Spleen (tissue), 7 donors: Measurements from ENCODE around the gene PLA2G4A.

Experiments
- POLR2A ChIP-seq, 3 donors: fragments of 450-650 bp; IDR thresholded peaks; one replicate each; pipeline ENCODE4 v1.5.1; 2017; ENCODE audit warnings: antibody characterized with exemption in 3 of 3, mild to moderate bottlenecking in 1 of 3
- POLR2AphosphoS5 ChIP-seq, 3 donors: sonication (generic); formaldehyde crosslinking; IDR thresholded peaks; one replicate each; pipeline ENCODE4 v1.5.1; 2017; ENCODE audit warnings: antibody characterized with exemption in 3 of 3
- TF ChIP-seq, protein P1 (sequence below), 11 experiments: fragments of 200-600 bp in 7 of 11; fragments of 450-650 bp in 4 of 11; sonication (generic) in 4 of 11; IDR thresholded peaks in 8 of 11; conservative IDR thresholded peaks in 3 of 11; 1 replicate in 7 of 11; 2 replicates in 4 of 11; pipeline versions ENCODE4 v1.4.0 to v1.8.0; 2016 to 2021; ENCODE audit warnings: antibody characterized with exemption in 11 of 11, inconsistent platforms in 4 of 11, mild to moderate bottlenecking in 1 of 11
- donor health status: DM: no; HTN: no; CAD: no; lungs with moderate emphysema.
- donor health status: DM: no; HTN: no; CAD: no.
- donor health status: DM: no; HTN: no; CAD: no.

DNA sequence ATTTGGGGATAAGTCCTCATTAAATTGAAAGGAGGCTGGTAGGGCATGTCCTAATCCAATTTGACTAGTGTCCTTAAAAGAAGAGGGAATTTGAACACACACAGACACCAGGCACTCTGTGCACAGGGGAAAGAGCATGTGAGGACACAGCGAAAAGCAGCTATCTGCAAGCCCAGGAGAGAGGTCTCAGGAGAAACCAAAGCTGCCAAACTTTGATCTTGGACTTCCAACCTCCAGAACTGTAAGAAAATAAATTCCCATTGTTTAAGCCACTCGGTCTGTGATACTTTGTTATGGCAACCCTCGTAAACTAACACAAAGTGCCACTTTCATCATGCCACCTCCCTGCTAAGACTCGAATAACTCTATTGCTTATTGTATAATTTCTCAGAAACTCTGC lies 13.8 kb downstream of the PLA2G4A start:
- TF ChIP-seq, protein P1, sequence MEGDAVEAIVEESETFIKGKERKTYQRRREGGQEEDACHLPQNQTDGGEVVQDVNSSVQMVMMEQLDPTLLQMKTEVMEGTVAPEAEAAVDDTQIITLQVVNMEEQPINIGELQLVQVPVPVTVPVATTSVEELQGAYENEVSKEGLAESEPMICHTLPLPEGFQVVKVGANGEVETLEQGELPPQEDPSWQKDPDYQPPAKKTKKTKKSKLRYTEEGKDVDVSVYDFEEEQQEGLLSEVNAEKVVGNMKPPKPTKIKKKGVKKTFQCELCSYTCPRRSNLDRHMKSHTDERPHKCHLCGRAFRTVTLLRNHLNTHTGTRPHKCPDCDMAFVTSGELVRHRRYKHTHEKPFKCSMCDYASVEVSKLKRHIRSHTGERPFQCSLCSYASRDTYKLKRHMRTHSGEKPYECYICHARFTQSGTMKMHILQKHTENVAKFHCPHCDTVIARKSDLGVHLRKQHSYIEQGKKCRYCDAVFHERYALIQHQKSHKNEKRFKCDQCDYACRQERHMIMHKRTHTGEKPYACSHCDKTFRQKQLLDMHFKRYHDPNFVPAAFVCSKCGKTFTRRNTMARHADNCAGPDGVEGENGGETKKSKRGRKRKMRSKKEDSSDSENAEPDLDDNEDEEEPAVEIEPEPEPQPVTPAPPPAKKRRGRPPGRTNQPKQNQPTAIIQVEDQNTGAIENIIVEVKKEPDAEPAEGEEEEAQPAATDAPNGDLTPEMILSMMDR (IDR thresholded peaks at IDR 0.05 in 8 of 11, conservative IDR thresholded peaks at IDR 0.05 in 3 of 11) = no peak
- TF ChIP-seq POLR2A (IDR thresholded peaks at IDR 0.05) (no peak), POLR2AphosphoS5 (IDR thresholded peaks at IDR 0.05) (no peak)
